H1 (cell line): ENCODE data around the gene FAM43B. TPM values are rescaled to one million over a fixed set of nuclear protein-coding genes. Genes with fewer than 3 reads are reported as not detected.

Experiments
- CTCF ChIA-PET: fragments of 300-600 bp; sonication (Branson Sonifier 250); formaldehyde crosslinking; loops from one replicate; lab custom pipeline; 2021; ENCODE audit not compliant: partially characterized antibody; lab: Charles Lee
- POLR2A ChIA-PET: fragments of 300-600 bp; sonication (Branson Sonifier 250); formaldehyde crosslinking; loops from one replicate; lab custom pipeline; 2021; ENCODE audit warnings: inconsistent platforms; ENCODE audit not compliant: partially characterized antibody; lab: Charles Lee
- DNase-seq, 2 experiments: peaks; one replicate each; pipeline versions ENCODE4 v3.0.0 to v3.0.0-alpha.2; 2010 to 2022; ENCODE audit warnings: low spot score in 2 of 2, low read depth in 1 of 2, mixed read lengths in 1 of 2
- FAIRE-seq: peaks from 2 replicates; lab custom pipeline; 2011; peaks lifted over from hg19 to GRCh38; lab: Jason Lieb, UNC
- H2AFZ ChIP-seq: 2 replicates; pipeline ENCODE4 v1.8.1; 2012; ENCODE audit warnings: low read length, inconsistent platforms
- H2AK5ac ChIP-seq: 2 replicates; pipeline ENCODE4 v1.6.1; 2013; ENCODE audit warnings: low read depth, low read length
- H2BK120ac ChIP-seq: replicated peaks from 2 replicates; pipeline ENCODE3; 2013; ENCODE audit warnings: low read depth, low read length, inconsistent platforms
- H2BK12ac ChIP-seq: 2 replicates; pipeline ENCODE4 v1.6.1; 2013; ENCODE audit warnings: low read depth, low read length
- H2BK15ac ChIP-seq: 2 replicates; pipeline ENCODE4 v1.6.1; 2013; ENCODE audit warnings: low read length
- H2BK20ac ChIP-seq: 2 replicates; pipeline ENCODE4 v1.6.1; 2013; ENCODE audit warnings: low read length
- H2BK5ac ChIP-seq: 2 replicates; pipeline ENCODE4 v1.6.1; 2013; ENCODE audit warnings: low read depth, low read length
- H3K14ac ChIP-seq: 2 replicates; pipeline ENCODE4 v1.6.1; 2013; ENCODE audit warnings: inconsistent platforms; ENCODE audit not compliant: insufficient read length
- H3K18ac ChIP-seq: 2 replicates; pipeline ENCODE4 v1.6.1; 2013; ENCODE audit warnings: low read length; ENCODE audit errors: extremely low read depth
- H3K23ac ChIP-seq: 2 replicates; pipeline ENCODE4 v1.6.1; 2013; ENCODE audit warnings: inconsistent platforms; ENCODE audit not compliant: insufficient read length
- H3K23me2 ChIP-seq: 2 replicates; pipeline ENCODE4 v1.6.1; 2013; ENCODE audit warnings: low read depth, low read length
- H3K27ac ChIP-seq: 2 replicates; pipeline ENCODE4 v1.6.1; 2011; ENCODE audit warnings: low read depth, low read length, inconsistent platforms
- H3K27me3 ChIP-seq, 4 experiments: replicated peaks in 1 of 4; 1 replicate in 1 of 4; 2 replicates in 3 of 4; pipeline versions ENCODE4 v1.6.1 to v1.8.1; 2011 to 2013; ENCODE audit warnings: low read length in 3 of 4, mild to moderate bottlenecking in 3 of 4, inconsistent platforms in 2 of 4, mixed read lengths in 2 of 4, moderate library complexity in 1 of 4; ENCODE audit not compliant: control insufficient read depth in 3 of 4, insufficient read depth in 3 of 4; ENCODE audit errors: extremely low read depth in 1 of 4
- H3K36me3 ChIP-seq, 4 experiments: 2 replicates each; pipeline versions ENCODE4 v1.6.1 to v1.8.1; 2011 to 2013; ENCODE audit warnings: mild to moderate bottlenecking in 4 of 4, low read length in 3 of 4, moderate library complexity in 2 of 4, control low read depth in 1 of 4, inconsistent platforms in 1 of 4; ENCODE audit not compliant: insufficient read depth in 4 of 4, control insufficient read depth in 2 of 4
- H3K4ac ChIP-seq: replicated peaks from 2 replicates; pipeline ENCODE3; 2013; ENCODE audit warnings: low read length, low read depth, mixed read lengths, inconsistent platforms; ENCODE audit not compliant: insufficient read length
- H3K4me1 ChIP-seq, 4 experiments: replicated peaks in 1 of 4; 1 replicate in 1 of 4; 2 replicates in 3 of 4; pipeline versions ENCODE4 v1.6.1 to v1.8.1; 2011 to 2013; ENCODE audit warnings: low read length in 3 of 4, inconsistent platforms in 2 of 4, mixed read lengths in 1 of 4; ENCODE audit not compliant: insufficient read depth in 4 of 4, control insufficient read depth in 3 of 4
- H3K4me2 ChIP-seq, 2 experiments: 2 replicates each; pipeline versions ENCODE4 v1.6.1 to v1.8.1; 2011 to 2013; ENCODE audit warnings: low read depth in 2 of 2, low read length in 2 of 2, control low read depth in 1 of 2, inconsistent platforms in 1 of 2, mild to moderate bottlenecking in 1 of 2; ENCODE audit not compliant: insufficient read depth in 1 of 2
- H3K4me3 ChIP-seq, 4 experiments: fragments of 200-600, 300-600 bp in 1 of 4; sonication (generic), shearing (Covaris generic), sonication (Bioruptor Twin) in 1 of 4; 2 replicates each; pipeline versions ENCODE4 v1.5.1 to v1.8.1; 2011 to 2016; ENCODE audit warnings: low read length in 4 of 4, low read depth in 3 of 4, control low read depth in 2 of 4, inconsistent platforms in 2 of 4, mild to moderate bottlenecking in 2 of 4, mixed read lengths in 1 of 4, moderate library complexity in 1 of 4; ENCODE audit not compliant: insufficient read depth in 2 of 4; ENCODE audit errors: extremely low read depth in 1 of 4
- H3K56ac ChIP-seq: replicated peaks from 2 replicates; pipeline ENCODE3; 2013; ENCODE audit warnings: low read depth, mild to moderate bottlenecking, mixed read lengths, low read length, inconsistent platforms; ENCODE audit not compliant: insufficient read length
- H3K79me1 ChIP-seq: 2 replicates; pipeline ENCODE4 v1.6.1; 2013; ENCODE audit warnings: low read depth, low read length, control low read depth
- H3K79me2 ChIP-seq, 2 experiments: 2 replicates each; pipeline versions ENCODE4 v1.6.1 to v1.8.1; 2012 to 2013; ENCODE audit warnings: low read length in 2 of 2, mild to moderate bottlenecking in 2 of 2, inconsistent platforms in 1 of 2; ENCODE audit not compliant: insufficient read depth in 2 of 2, control insufficient read depth in 1 of 2
- H3K9ac ChIP-seq, 4 experiments: replicated peaks in 1 of 4; 1 replicate in 1 of 4; 2 replicates in 3 of 4; pipeline versions ENCODE4 v1.6.1 to v1.8.1; 2011 to 2013; ENCODE audit warnings: low read depth in 3 of 4, low read length in 3 of 4, control low read depth in 2 of 4, mild to moderate bottlenecking in 2 of 4, moderate library complexity in 2 of 4, inconsistent platforms in 1 of 4; ENCODE audit errors: extremely low read depth in 1 of 4
- H3K9me3 ChIP-seq, 2 experiments: 2 replicates each; pipeline versions ENCODE4 v1.6.1 to v1.8.1; 2012 to 2013; ENCODE audit warnings: mild to moderate bottlenecking in 2 of 2, moderate library complexity in 2 of 2, control low read depth in 1 of 2, inconsistent platforms in 1 of 2, low read depth in 1 of 2, low read length in 1 of 2, mixed read lengths in 1 of 2; ENCODE audit not compliant: insufficient read depth in 2 of 2
- H4K20me1 ChIP-seq, 2 experiments: replicated peaks in 1 of 2; 2 replicates each; pipeline versions ENCODE3 to v1.8.1; 2011 to 2013; ENCODE audit warnings: inconsistent platforms in 2 of 2, low read length in 2 of 2, mild to moderate bottlenecking in 1 of 2; ENCODE audit not compliant: insufficient read depth in 2 of 2, control insufficient read depth in 1 of 2
- H4K5ac ChIP-seq: 2 replicates; pipeline ENCODE4 v1.6.1; 2013; ENCODE audit warnings: low read length, low read depth, mixed read lengths, inconsistent platforms; ENCODE audit not compliant: insufficient read length
- H4K8ac ChIP-seq: 2 replicates; pipeline ENCODE4 v1.8.0; 2013; ENCODE audit warnings: mild to moderate bottlenecking, moderate library complexity, low read length, inconsistent platforms; ENCODE audit not compliant: insufficient read depth; ENCODE audit errors: extremely low read depth
- H4K91ac ChIP-seq: replicated peaks from 2 replicates; pipeline ENCODE3; 2013; ENCODE audit warnings: low read length, mixed read lengths, inconsistent platforms; ENCODE audit not compliant: insufficient read length
- CHD1 ChIP-seq: IDR thresholded peaks from 2 replicates; pipeline ENCODE4 v1.6.1; 2012; ENCODE audit warnings: low read depth, low read length, improper control_type of control experiment
- CREB1 ChIP-seq: IDR thresholded peaks from 2 replicates; pipeline ENCODE4 v1.6.1; 2012; ENCODE audit warnings: inconsistent platforms
- GTF2F1 ChIP-seq: IDR thresholded peaks from 2 replicates; pipeline ENCODE4 v1.6.1; 2012; ENCODE audit warnings: low read depth, low read length, improper control_type of control experiment, borderline replicate concordance
- HDAC6 ChIP-seq: IDR thresholded peaks from one replicate; pipeline ENCODE4 v1.7.1; 2012; ENCODE audit warnings: low read depth, mild to moderate bottlenecking, inconsistent platforms, low read length, moderate library complexity
- SIN3A ChIP-seq, 2 experiments: IDR thresholded peaks in 1 of 2; conservative IDR thresholded peaks in 1 of 2; 2 replicates each; pipeline ENCODE4 v1.6.1; 2011 to 2012; ENCODE audit warnings: low read length in 2 of 2, improper control_type of control experiment in 1 of 2, low read depth in 1 of 2, mild to moderate bottlenecking in 1 of 2
- SP1 ChIP-seq: IDR thresholded peaks from 2 replicates; pipeline ENCODE4 v1.6.1; 2011; ENCODE audit warnings: low read depth, low read length
- WGBS, 2 experiments: shearing (Covaris generic) in 1 of 2; methylation state at CpG; one replicate each; pipeline versions ENCODE4 v1.1.6 to v1.1.7; 2013 to 2015; ENCODE audit warnings: low lambda C conversion rate in 2 of 2, mixed read lengths in 2 of 2, inconsistent platforms in 1 of 2, low coverage in 1 of 2, missing lambda C conversion rate in 1 of 2; ENCODE audit not compliant: insufficient replicate concordance in 2 of 2, insufficient coverage in 1 of 2, insufficient read length in 1 of 2; ENCODE audit errors: extremely low coverage in 1 of 2, missing lambda C conversion rate in 1 of 2; 5-methylcytosine and 5-hydroxymethylcytosine counted together
- polyA plus RNA-seq, 7 experiments: library from polyadenylated mRNA; depleted of rRNA in 3 of 7; stranded (reverse) in 5 of 7; unstranded in 2 of 7; fragments of >200 nt in 5 of 7; fragments of 200-250 nt in 2 of 7; gene quantifications; 1 replicate in 5 of 7; 2 replicates in 1 of 7; 4 replicates in 1 of 7; pipeline versions ENCODE4 v1.2.1 to v1.2.3, GENCODE V29; 2011 to 2013; ENCODE audit warnings: missing spikeins in 2 of 7, mixed read lengths in 2 of 7
- total RNA-seq: library from RNA; stranded (reverse); fragmentation: NEBNext Ultra II Directional; extraction: Animal tissue kit (Norgen Biotek cat#: 25700); gene quantifications from 2 replicates; pipeline ENCODE4 v1.2.1, GENCODE V29; 2021
- TF ChIP-seq, protein P1 (sequence below), 3 experiments: IDR thresholded peaks; 1 replicate in 2 of 3; 2 replicates in 1 of 3; pipeline versions ENCODE4 v1.5.1 to v1.6.1; 2011; ENCODE audit warnings: low read length in 3 of 3, mild to moderate bottlenecking in 3 of 3, inconsistent platforms in 2 of 3, low read depth in 1 of 3, moderate library complexity in 1 of 3; ENCODE audit not compliant: insufficient read depth in 1 of 3; ENCODE audit errors: control extremely low read depth in 1 of 3
- TF ChIP-seq, protein P2 (sequence below): IDR thresholded peaks from 2 replicates; pipeline ENCODE4 v1.6.1; 2011; ENCODE audit warnings: low read length, improper control_type of control experiment

FAM43B gene
- total and polyA plus RNA-seq, 2 of the 8 experiments (the other 6 are each of a cell fraction or from before 2014, with no cell fraction given): 0.88 to 2.2 TPM

DNA sequence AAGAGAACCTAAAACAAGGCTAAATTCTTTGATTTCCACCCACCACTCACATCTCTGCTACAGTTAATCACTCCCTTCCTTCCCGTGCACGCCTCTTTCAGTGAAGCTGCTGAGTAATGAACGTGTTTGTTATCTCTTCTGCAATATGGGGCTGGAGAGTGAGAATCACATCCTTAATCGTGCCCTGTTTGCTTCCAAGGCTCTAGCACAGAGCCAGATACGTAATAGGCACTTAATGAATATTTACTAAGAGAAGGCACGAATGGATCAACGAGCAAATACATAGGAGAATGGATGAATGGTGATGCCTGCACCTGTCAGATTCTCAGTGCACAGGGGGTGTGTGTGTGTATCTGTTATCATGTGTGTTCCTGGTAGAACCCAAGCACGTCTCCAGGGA lies 22.1 kb upstream of the FAM43B start:
- Histone ChIP-seq H4K5ac (no peak overlapping the region), H2BK15ac (no peak overlapping the region), H3K27me3 (peaks cover 0 to 6% (median under 1%) of the 10 kb centered on the region in 4 experiments; a peak in 4 of 7 replicates), H3K23ac (no peak overlapping the region), H3K4me2 (no peak overlapping the region), H4K20me1 (peaks cover 0 to 1% of the 10 kb centered on the region in 2 experiments), H2BK120ac (no peak overlapping the region), H2AK5ac (no peak overlapping the region), H3K56ac (no peak overlapping the region), H3K14ac (no peak overlapping the region), H3K27ac (no peak overlapping the region), H3K23me2 (no peaks in the 10 kb centered on the region), H4K91ac (no peak overlapping the region), H3K4me3 (no peak overlapping the region), H4K8ac (no peak overlapping the region), H3K9me3 (no peaks in the 10 kb centered on the region), H3K79me2 (no peaks in the 10 kb centered on the region), H3K9ac (no peak overlapping the region), H2BK20ac (no peak overlapping the region), H2BK5ac (no peak overlapping the region), H3K4me1 (no peaks in the 10 kb centered on the region), H3K18ac (no peak overlapping the region), H2BK12ac (no peak overlapping the region), H3K79me1 (no peaks in the 10 kb centered on the region), H2AFZ (no peak overlapping the region), H3K36me3 (no peaks in the 10 kb centered on the region), H3K4ac (no peak overlapping the region)
- 80% methylated on average over 8 of the region's 8 CpGs; no CpG with 5 or more reads in 1 of the 2 experiments for WGBS, 2 experiments
- TF ChIP-seq HDAC6: no peak
- TF ChIP-seq SIN3A (conservative IDR thresholded peaks at IDR 0.05 in 1 of 2, IDR thresholded peaks at IDR 0.05 in 1 of 2; ENCODE audit: low read depth in 1 of 2, low read length in 2 of 2): no peak
- no peak for TF ChIP-seq GTF2F1
- TF ChIP-seq SP1: no peak
- no peak for TF ChIP-seq CHD1
- TF ChIP-seq, protein P1, sequence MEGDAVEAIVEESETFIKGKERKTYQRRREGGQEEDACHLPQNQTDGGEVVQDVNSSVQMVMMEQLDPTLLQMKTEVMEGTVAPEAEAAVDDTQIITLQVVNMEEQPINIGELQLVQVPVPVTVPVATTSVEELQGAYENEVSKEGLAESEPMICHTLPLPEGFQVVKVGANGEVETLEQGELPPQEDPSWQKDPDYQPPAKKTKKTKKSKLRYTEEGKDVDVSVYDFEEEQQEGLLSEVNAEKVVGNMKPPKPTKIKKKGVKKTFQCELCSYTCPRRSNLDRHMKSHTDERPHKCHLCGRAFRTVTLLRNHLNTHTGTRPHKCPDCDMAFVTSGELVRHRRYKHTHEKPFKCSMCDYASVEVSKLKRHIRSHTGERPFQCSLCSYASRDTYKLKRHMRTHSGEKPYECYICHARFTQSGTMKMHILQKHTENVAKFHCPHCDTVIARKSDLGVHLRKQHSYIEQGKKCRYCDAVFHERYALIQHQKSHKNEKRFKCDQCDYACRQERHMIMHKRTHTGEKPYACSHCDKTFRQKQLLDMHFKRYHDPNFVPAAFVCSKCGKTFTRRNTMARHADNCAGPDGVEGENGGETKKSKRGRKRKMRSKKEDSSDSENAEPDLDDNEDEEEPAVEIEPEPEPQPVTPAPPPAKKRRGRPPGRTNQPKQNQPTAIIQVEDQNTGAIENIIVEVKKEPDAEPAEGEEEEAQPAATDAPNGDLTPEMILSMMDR (IDR thresholded peaks at IDR 0.05; ENCODE audit: control extremely low read depth in 1 of 3, insufficient read depth in 1 of 3, low read depth in 1 of 3, low read length in 3 of 3): no peak
- no peak for TF ChIP-seq CREB1
- TF ChIP-seq, protein P2, sequence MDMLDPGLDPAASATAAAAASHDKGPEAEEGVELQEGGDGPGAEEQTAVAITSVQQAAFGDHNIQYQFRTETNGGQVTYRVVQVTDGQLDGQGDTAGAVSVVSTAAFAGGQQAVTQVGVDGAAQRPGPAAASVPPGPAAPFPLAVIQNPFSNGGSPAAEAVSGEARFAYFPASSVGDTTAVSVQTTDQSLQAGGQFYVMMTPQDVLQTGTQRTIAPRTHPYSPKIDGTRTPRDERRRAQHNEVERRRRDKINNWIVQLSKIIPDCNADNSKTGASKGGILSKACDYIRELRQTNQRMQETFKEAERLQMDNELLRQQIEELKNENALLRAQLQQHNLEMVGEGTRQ: no peak
- DNase-seq (no peak), FAIRE-seq (no peak)
- CTCF ChIA-PET: interaction anchor here (2.3 to 2.5 kb wide), 2 partner anchors 34 to 111 kb away, joined by 4 to 10 read pairs; no protein-coding TSS in a partner anchor
- POLR2A ChIA-PET: no interaction called here
